Left renal cortex interstitium (tissue), 4 donors: Measurements from ENCODE around the gene EPHA4. TPM values are rescaled to one million over a fixed set of nuclear protein-coding genes. Genes with fewer than 3 reads are reported as not detected.

ENCODE experiments used
- DNase-seq, 4 donors: peaks; one replicate each; pipeline ENCODE4 v3.0.0-alpha.2; 2013; ENCODE audit warnings: low read depth in 4 of 4, low spot score in 2 of 4, missing footprints in 1 of 4
- polyA plus RNA-seq, 4 donors: library from polyadenylated mRNA; unstranded; fragments of 120-200 nt; gene quantifications; one replicate each; pipeline ENCODE4 v1.2.1, GENCODE V29; 2013; ENCODE audit not compliant: insufficient read length in 4 of 4

EPHA4 gene
- polyA plus RNA-seq, 4 donors = 53.7 to 64.7 (median 55.8) TPM

DNA sequence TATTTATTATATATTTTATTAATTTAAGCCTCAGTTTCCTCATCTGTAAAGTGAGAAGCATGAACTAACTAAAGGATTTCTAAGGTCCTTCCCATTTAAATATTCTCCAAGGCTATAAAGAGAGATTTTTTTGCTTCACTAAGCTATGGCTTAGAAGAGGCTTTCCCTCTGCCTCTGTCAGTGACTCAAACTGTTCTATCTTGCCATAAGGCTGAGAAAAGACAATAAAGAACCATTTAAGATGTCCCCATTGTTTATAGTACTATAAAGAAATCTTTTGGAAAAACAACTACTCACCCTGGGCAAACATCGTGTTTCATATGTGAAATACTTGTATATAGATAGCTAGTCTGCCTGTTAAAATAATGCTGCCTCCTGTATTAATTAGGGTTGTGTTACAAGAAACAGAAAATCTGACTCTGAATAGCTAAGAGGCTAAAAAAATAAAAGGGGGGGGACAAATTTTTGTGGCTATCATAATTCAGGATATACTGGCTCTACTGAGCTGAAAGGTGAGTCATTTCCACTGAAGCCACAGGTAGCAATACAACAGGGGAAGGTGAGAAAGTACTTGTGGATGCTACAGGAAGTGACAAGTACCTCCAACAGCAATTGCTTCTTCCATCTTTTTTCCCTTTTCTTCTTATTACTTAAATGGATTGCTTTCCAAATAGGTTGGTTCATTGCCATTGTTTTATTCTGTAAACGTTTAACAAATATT, 25.4 kb downstream of the EPHA4 start:
- no peak for DNase-seq

DNA sequence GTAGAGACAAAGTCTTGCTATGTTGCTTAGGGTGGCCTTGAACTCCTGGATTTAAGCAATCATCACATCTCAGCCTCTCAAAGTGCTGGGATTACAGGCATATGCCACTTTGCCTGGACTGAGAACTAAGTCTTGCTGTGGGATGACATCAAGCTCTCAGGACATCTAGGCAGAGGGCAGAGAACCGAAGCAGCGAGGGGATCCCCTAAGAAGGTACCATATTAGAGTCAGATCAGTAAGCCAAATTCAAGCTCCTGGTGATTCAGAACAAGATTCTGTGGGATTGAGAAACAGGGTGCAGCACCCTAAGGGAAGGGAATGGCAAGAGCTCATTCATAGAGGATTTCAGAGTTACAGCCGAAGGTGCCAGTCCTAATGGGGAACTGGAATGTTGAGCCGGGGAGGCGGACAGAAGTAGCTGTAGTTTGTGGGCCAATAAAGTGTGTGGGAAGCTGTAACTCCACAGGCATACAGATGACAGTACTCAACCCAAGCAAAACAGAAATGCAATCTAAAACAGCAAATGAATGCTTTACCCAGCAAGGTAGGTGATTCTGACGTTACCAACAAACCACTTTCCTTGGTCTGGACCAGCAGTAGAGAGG, 30.9 kb downstream of the EPHA4 start:
- no peak for DNase-seq

DNA sequence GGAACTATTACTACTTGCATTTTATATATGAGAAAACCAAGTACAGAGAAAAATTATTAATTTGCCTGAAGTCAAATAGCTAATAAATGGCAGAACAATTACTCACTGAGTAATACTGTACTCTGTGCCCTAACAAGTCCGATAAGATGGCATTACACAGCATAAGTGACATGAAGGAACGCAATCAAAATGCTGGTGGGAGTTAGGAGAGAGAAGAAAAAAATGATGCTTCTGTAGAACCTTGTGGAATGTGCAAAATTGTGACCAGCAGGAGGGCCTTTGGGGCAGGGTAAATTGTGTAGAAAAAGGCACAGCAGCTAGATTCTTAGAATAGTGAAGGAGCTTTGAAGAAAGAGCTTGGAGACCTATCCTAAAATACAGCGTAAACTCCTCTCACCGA, 32.9 kb downstream of the EPHA4 start:
- DNase-seq = no peak

DNA sequence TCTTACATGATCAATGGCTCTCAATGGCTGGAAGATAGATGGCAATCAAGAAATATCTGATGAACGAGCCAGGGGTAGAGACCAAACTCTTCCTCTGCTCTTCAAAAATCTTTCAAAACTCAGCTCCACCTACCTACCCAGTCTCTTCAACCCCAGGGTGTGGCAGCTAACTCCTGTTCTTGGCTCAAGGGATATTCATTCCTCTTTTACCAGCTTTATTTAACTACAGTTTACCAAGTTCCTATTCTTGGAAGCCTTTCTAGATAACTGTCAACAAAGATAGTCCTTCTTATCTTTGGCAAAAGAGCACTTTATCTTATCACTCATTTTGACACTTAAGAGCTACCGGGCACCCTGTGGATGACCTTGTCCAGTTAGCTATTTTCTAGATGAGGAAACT, 36.3 kb downstream of the EPHA4 start:
- no peak for DNase-seq

DNA sequence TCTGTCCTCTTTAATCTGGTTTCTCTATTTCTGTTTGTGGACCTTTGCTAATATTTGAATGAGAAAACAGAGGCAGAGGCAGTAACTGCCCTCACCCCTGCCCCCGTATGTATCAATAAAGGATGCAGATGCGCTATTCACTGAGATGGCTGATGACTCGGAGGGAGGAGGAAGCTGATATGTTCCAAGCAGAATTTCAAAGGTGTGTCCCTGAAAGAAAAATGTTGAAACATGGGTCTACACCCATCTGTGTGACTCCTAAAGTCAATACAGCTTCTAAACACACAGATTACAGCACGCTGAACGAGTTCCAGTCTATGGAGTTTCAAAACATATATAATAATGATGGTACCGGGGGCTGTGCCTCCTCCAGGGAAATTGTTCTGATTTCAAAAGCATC, 38.8 kb downstream of the EPHA4 start:
- no peak for DNase-seq

DNA sequence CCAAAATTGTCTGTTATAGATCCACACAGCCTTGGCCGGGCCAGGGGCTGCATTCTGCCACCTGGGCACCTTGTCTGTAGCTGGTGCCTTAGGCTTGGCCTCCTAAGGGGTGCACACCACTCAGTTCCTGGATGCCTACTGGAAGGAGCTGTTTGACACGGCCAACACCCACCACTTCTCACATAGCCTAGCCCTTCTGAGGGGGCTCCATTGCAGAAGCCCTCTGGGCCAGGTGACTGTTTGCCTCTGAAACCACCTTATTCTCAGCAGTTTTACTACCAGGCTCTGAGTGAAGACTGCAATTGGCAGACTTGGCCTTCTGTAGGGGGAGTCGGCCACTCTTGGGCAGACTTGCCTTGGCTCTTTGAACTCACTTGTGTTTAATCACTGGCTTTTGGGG, 39.5 kb downstream of the EPHA4 start:
- no peak for DNase-seq

DNA sequence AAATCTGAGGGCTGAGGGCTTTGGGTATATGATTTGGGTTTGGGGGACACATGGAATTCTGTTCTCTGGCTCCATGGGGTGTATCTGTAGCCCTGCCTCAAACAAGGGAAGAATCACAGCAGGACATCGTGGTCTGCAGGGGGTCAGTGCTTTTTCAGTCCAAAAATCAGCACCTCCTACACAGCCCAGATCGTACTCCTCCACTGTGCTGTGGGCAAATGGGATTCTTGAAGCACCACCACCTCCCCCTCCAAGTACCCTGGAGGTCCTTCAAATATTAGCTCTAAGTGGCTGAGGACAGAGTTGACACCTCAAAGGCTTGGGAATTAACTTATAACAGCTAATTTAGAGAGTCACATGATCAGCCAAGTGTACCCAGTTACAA, 41.5 kb downstream of the EPHA4 start:
- no peak for DNase-seq

DNA sequence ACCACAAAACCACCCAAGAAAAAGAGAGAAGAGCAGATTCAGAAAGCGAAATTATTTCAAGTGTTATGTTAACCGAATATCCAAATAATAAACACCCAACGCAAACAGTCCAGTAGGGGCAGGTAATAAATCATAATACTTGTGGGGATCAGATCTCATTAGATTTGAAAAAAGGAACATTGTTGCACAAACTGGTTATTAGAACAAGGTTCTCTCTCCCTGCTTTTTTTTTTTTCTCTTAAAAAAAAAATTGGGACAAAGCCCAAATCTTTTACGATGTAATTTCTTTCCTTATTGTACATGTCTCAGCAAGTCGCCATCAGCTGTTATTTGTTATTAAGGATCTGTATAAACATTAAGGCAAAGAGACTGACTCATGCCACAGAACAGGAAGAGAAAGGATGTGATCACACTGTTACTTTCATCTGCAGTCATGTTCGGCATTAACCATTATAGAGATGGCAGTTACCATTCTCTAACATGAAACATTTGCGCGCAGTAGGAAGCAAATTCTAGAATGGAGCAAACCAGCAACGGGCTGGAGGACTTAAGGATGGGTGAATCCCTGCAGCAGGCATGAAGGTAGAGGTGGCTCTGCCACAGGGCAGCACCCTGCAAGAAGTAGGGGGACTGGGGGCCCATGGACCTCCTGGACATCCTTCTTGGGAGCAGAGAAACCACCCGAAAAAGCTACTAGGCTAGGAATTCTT, 42.0 kb downstream of the EPHA4 start:
- DNase-seq = no peak

DNA sequence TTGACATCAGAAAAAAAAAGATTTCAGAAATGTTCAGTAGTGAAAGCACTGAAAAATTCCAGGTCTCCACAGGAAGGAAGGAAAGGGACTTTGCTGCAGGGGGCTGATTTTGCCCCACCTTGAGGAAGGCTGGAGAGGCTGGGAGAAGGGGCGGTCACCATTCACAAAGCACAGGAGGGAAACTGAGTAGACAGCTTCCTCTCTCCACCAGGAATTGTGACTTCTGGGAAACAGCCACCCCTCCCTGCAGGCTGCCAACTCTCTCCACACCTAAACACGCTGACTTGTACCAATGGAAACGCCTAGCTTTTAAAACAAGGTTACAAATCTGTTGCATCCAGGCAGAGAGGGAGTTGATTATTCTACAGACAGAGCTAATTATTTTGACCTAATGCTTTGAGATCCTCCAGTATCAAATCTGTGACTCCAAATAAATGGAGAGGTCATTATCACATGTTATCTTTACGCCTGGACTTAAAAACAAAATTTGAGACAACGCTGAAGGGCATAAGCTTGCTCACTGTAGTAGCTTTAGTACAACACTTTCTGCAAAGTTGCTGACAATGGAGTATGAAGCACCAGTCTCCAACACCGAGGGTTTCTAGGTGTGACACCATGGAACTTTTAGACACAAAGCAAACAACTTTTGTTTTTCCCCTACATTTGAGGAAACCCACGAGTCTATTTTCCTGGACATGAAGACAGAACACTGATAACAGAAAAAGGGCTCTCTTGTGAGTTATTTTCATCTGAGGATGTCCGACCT, 42.7 kb downstream of the EPHA4 start:
- no peak for DNase-seq

DNA sequence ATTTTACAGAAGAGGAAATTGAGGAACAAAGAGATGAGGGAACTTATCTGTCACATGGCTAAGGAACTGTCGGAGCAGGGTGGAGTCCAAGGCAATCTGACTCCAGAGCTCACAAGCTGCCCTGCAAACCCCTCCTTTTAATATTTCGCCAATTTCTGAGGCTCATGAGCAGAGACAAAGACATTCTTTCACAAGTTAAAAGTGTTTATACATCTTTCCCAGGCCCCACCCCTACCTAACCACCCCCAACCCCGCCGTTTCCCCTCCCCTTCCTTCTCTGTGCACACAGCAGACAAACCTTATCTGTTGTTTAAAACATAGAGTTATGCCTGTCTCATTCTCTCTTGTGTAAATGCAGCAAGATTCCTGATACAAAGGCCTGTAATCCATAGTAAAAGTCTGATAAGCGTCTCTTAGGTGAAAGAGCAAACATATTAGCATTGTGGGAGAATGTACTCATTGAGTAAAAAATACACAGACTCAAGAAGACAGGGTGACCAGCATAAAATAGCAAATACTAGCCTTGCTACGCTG, 44.3 kb downstream of the EPHA4 start:
- DNase-seq = no peak

DNA sequence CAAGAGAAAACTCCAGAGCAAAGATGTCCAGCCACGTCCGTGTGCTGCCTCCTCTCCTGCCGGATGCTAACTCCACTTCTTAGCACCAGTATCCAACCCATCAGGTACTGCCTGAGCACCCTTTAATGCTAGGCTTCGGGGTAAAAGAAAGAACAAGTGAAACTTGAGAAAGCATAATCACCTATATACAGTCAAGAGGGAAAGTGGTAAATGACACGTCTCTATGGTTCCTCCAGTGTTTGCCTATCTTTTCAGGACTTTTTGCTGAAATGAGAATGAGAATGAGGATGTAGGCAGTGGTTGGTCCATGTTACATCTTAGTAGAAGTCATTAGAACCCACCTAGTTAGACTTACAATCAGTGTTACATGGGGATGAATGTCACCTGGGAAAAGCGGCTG, 47.9 kb downstream of the EPHA4 start:
- DNase-seq = no peak

DNA sequence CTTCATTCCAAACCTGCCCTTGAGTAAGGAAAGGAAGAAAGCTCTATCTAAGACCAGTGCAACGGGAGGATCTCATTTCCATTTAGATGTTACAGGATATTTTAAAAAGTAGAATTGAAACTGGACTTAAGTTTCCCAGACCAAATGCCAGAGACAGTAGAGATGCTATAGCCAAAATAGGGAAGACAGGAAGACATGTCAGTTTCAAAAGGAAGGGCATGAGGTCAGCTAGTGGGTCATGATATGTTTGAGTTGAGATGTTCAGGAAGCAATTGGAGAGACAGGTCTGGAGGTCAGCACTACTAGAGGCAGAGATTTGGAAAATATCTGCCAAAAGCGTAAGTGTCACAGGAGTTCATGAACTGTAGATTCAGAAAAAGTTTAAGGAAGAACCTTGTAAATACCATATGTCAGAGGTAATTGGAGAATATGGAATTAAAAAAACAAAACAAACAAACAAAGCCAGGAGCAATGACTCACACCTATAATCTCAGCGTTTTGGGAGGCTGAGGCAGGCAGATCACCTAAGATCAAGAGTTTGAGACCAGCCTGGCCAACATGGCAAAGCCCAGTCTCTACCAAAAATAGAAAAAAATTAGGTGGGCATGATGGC, 50.8 kb downstream of the EPHA4 start:
- no peak for DNase-seq

DNA sequence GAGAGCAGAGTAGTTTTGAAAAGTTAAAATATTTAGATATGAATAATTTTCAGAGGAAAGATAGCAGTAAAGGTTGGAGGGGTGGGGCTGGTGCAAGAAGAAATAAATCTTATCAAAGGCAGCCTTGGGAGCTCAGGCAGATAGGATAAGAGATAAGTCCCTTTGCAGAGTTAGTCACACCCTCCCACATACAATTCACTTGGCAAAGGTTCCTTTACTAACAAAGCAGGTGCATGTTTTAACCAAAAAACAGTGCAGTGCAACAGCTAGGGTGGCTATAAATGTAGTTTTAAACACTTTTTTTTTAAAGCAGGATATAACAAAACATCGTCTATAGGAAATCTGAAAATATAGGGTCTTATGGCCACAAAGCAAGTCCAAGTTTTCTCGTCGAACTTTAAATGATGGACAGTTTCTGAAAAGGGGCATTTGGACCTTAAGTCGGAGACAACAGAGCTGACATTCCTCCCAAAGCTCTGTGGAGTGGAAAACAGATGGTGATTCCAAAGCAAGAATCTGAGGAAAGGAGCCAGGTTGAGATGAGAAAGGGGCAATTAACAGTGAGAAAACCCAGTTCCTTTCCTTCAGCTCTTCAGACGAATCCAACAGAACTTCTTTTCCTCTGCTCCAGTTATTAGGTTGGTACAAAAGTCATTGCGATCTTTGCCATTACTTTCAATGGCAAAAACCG, 53.0 kb downstream of the EPHA4 start:
- no peak for DNase-seq

DNA sequence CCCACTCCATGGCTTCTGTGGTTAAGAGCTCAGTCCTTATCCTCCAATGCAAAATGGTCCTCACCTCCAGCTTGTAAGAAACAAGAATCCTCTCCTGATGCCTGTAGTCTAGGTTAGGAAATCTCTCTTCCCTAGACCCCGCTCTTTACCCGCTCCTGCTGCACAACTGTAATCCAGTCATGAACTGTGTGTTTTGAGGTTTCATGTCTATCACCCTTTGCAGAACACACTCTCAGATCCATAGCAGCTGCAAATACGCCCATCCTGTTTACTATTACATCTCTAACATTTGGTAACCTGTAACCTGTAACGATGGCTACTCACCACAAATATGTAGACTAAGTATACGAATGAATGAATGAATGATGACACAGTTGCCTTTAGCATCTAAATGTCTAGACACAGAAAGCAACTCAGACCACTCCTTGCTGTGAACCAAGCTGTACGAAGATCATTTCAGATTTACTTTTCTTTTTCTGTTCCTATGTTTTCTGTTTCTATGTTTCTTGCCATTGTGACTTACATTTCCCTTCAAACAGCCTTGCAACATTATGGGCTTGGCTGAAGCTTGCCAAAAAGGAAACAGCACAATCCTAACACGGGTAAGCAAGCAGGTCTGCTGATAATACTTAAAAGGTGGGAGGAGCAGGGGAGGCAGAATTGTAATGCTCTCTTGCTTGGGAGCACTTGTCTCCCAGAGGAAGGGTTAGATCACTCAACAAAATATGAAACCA, 53.7 kb downstream of the EPHA4 start:
- no peak for DNase-seq

DNA sequence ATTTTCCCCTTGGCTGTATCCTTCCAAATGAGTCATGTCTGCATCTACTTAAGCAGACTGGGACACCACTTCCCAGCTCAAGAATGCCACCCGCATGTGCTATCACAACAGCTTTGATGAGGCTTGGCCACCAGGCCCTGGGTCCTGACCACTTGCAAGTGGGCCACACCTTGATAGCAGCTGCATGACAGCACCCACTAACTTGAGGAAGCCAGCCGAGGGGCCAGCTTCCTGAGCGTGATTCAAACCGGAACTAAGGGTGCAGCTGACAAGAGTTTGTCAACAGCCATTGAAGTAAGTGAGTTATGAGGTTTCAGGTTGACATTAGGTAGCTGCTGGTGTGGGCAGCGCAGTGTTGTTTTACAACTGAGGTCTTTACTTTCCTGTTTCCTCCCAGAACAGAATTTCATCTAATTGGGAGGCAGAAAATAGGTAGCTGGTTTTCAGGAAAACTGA, 54.4 kb downstream of the EPHA4 start:
- no peak for DNase-seq

DNA sequence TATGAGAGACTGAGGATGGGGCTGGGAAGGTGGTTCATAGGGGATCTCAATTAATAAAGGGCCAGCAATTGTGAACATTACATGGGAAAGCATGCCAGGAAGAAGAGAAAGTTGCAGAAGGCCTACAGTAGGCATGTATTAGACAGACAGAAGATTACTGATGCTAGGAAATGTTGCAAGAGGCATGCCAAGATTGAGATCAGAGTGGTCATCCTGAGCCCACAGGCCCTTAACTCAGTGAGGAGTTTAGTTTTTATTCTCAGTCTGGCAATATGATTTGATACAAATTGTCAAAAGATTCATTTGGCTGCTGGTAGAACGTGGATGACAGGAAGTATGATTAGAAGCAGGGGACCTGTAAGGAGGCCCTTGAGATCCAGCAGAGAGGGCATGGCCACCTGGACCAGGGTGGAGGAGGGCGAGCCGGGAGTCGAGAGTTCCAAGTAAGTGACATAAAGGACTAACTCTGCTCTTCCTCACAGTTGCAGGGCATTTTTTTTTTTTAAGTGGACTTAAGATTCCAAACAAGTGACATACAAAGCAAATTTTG, 54.9 kb downstream of the EPHA4 start:
- no peak for DNase-seq

DNA sequence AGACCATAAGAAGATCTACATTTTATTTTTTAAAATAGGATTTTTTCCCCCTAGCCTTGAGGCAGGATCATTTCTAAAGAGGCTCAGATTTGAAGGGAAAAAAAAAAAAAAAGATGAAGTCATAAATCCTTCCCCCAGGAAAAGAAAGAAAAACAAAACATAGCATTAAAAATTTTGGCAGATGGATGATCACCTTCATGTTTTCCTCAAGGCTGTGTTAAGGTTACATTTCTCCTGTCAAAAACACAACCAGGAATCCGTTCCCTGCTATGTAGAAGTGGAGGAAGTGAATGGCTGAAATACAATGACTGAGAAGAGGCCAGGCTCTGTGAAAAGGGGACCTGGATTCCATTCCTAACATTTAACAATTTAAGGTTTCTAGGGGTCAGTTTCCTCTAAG, 56.2 kb downstream of the EPHA4 start:
- no peak for DNase-seq

DNA sequence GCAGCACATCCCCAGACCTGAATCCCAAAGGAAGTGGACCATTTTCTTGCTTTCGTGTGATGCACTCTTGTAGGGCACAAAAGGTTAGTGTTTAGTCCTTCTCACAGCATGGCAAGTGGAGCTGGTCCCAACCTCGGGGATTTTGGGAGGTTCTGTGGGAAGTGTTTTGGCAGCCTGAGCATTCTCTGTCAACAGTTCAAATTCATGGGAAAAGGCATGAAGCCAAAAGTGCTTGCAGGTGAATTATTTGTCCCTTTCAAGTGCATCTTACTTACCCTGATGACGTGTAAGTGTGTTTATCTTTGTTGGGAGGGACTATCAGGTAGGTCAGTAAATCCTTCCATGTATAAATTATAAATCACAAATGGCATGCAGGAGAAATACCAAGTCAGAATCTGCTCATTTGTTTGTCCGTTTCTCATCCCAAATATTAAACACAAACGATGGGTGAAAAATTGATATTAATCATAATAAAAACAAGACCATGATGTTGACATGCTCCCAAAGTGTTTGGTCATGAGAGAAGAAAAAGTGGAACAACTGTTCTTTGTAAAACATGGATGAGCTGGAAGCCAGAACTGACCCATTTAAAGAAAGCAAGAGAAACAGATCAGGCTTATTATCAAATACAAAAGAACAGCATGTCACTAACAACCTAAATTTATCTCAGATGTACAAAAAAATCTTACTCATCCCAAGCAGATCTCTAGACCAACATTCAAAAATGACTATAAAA, 57.6 kb downstream of the EPHA4 start:
- no peak for DNase-seq
